ENCODE data around the gene JTB.
A peak's percentile ranks its signal among the peaks of the same experiment; 100 is the strongest.
"Not testable (repeated sequence)": the region's sequence is repeated elsewhere in the genome, so short reads cannot be mapped to it uniquely, and the experiment has no call there.

Gene JTB

DNA sequence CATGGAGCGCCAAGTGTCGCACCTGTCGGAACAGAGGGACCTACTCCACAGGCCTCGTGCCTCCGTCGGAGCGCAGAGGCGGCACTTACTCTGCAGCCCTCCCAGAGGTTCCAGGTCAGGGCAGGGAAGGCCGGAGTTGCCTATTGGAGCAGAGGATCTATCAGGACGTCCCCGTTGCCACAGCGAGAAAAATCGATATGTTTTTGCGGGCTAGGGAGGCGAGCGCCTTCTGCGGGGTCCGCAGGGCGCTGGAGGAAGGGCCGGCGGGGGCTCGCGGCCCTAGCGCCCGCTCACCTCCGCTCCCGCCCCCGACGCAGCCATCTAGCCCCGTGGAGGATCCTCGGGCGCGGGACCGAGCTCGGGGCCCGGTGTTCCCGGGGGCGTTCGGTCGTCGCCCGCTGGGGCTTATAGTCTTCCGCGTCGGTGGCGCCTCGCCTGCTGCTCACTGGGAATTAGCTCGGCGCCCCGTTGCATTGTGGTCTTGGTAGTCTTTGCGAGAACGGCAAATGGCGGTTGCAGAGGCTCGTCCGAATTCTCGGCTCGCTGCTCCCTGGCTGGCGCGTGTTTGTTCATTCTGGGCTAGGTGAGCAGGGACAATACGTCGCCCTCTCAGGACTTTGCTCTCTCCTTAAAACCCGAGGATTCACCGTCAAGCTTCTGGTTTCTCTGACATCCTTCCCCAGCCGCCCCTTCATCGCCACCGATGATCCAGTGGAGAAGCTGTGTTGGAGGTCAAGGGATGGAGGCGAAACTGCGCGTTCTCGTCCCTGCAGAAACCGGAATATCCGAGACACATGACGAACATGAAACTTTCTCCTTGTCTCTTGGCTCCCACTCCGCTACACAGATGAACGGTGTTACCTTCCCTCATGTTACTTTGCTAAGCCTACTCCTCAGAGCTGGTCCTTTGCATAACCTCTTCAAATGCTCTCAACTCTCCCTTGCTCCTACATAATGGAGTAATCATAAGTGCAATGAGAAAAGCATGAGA, at the start of gene JTB:
TSS of gene JTB (minus strand) at position 425 of the 991 bp plus-strand sequence. CDS start at position 3, 422 bp downstream.
- peak; percentile 73 for DNase-seq (ENCODE audit: low read depth, low spot score)

DNA sequence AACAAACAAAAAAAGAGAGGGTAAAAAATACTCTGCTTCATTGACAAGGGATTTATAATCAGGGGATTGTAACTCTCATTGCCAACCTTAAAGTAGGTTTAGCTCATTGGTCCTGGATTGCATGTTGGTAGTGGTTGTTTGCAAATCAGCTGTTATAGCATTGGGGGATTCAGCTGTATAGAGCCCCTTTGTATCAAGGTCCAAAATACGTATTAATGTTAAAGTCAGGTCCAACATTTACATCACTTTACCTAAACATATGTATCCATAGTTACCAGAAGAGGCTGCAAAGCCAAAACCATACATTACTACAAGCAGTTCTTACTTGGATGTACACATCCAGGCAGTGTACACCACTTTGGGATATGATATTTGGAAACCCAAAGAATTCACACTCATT, 42.5 kb upstream of the JTB start:
- DNase-seq (ENCODE audit: low read depth, low spot score) = no peak

DNA sequence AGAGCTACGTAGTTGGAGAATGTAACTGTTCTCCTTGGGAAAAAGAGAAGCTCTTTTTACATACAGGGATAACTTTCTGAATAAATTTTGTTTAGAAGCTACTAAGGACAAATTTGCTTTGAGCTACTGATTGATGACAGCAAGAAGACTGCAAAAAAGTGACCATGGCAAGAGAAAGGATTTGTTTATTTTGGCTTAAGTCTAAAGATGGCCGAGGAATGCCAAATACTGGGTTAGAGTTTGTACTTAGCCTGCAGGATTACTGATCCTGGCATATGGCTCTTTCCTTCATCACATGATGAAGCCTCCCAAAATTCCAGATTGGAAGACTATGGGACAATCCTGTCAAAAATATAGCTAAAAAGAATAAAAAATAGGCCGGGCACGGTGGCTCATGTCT, 41.8 kb upstream of the JTB start:
- no peak for DNase-seq (ENCODE audit: low read depth, low spot score)

DNA sequence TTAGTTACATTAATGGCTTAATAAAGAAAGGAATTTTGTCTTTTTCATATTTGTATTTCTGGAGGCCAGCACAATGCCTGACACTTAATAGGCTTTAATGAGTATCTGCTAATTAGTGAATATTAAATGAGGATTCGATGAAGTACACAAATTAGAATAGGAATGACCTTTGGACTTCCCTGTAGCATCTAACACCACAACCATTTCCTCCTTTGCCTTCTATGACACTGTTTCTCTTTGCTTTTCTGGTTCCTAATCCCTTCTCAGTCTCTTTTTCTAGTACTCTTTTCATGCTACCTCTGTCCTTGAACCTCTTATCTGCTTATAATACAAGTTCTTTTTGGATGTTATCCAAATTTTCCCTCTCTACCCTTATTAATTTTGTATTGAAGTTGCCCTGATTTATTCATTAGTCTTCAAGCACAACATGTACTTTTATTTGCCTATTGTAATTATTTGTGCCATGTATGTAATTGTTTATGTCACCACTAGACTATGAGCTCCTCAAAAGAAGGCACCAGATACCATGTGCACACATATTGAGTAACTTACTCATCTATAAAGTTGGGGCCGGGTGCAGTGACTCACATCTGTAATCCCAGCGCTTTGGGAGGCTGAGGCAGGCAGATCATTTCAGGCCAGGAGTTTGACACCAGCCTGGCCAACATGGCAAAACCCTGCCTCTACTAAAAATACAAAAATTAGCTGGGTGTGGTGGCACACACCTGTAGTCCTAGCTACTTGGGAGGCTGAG, 36.9 kb upstream of the JTB start:
- no peak for DNase-seq (ENCODE audit: low read depth, low spot score)

DNA sequence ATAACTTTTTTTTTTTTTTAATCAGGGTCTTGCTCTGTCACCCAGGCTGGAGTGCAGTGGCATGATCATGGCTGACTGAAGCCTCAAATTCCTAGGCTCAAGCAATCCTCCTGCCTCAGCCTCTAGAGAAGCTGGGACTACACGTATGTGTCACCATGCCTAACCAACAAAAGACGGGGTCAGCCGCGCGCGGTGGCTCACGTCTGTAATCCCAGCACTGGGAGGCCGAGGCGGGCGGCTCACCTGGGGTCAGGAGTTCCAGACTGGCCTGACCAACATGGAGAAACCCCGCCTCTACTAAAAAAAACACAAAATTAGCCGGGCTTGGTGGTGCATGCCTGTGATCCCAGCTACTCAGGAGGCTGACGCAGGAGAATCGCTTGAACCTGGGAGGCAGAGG, 35.1 kb upstream of the JTB start:
- DNase-seq (ENCODE audit: low read depth, low spot score) = not testable (repeated sequence)

DNA sequence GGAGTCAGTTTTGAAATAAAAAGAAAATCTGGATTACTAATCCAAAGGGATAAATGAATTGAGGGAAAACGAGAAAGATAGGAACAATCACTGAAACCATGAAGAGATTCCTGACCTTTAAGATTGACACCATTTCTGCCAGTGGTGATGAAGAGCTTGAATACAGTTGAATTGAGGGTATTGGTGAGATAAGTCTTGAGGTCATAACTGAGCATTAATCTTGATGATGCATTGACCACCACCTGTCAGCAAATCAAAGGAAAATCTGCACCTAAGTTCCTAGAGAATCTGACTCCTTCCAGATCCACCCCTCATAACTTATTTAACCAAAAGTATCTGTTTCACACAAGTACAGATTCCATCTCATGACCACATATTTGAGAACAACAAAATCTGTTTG, 34.7 kb upstream of the JTB start:
- no peak for DNase-seq (ENCODE audit: low read depth, low spot score)

DNA sequence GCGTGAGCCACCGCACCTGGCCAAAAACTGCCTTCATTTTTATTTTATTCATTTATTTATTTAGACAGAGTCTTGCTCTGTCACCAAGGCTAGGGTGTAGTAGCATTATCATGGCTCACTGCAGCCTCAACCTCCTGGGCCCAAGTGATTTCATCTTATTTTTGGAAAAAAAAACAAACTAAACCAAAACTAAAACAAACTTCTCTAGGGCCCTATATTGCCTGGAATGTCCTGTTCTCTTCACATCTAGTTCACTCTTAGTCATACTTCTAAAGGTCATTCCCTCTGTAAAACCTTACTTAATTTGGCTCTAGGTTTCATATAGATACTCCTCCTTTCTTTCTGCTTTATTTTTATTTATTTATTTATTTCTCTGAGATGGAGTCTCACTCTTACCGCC, 28.7 kb upstream of the JTB start:
- DNase-seq (ENCODE audit: low read depth, low spot score) = no peak

DNA sequence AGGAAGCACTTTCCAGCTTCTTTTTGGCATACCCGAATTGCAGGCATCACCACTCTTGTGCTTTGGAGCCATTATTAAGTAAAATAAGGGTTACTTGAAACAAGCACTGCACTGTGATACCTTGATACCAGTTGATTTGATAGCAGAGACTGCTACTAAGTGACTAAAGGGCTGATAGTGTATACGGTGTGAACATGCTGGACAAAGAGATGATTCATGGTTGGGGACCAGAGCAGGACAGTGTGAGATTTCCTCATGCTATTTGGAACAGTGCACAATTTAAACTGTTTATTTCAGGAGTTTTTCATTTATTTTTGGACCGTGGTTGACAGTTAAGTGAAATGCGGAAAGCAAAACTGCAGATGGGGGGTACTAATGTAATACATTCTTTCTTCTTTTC, 22.9 kb upstream of the JTB start:
- no peak for DNase-seq (ENCODE audit: low read depth, low spot score)

DNA sequence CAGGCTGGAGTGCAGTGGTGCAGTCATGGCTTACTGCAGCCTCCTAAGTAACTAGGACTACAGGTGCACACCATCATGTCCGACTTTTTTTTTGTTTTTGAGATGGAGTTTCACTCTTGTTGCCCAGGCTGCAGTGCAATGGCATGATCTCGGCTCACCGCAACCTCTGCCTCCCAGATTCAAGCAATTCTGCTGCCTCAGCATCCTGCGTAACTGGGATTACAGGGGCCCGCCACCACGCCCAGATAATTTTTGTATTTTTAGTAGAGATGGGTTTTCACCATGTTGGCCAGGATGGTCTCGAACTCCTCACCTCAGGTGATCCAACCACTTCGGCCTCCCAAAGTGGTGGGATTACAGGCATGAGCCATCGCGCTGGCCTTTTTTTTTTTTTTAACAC, 19.4 kb upstream of the JTB start:
- not testable (repeated sequence) for DNase-seq (ENCODE audit: low read depth, low spot score)

DNA sequence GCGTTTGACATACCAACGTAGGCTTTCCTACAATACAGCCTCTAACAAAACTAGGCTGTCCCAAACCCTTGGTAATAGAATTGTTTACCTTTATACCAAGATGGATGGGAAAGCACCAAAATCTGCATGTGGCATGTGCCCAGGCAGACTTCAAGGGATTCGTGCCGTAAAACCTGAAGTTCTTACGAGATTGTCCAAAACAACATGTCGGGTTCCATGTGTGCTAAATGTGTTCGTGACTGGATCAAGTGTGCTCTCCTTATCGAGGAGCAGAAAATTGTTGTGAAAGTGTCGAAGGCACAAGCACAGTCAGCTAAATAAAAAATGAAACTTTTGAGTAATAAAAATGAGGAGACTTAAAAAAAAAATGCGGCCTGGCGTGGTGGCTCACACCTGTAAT, 18.2 kb upstream of the JTB start:
- DNase-seq (ENCODE audit: low read depth, low spot score) = no peak

DNA sequence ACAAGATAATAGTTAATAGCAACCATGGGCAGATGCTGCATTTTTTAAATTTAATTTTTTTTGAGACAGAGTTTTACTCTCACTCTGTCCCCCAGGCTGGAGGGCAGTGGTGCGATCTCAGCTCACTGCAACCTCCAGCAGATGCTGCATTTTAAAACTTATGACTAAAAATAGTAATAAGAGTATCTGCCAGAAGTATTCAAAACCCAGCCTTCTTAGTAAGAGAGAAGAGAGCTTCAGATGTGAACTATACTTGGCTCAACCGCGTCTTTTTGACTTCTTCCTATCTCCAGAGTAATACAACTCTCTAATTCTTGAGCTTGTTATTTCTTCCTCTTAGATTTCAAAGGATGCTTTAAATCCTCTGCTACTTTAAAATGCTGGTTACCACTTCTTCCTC, 17.7 kb upstream of the JTB start:
- no peak for DNase-seq (ENCODE audit: low read depth, low spot score)

DNA sequence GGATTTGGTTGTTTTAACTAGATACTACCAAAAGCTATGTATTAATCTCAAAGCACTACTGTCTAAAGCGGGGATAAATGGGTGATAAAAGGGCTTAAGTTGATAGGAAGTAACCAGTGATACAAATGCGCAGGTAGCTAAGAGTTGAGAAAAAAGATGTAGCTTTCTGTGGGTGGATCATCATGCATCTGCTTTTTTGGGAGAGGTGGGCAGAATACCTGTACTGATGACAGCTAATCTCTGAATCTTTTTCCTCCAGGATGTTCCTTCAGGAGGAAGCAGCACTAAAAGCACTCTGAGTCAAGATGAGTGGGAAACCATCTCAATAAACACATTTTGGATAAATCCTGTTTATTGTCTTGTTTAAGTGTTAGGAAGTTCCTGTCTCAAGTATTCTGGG, 14.3 kb upstream of the JTB start:
- no peak for DNase-seq (ENCODE audit: low read depth, low spot score)

DNA sequence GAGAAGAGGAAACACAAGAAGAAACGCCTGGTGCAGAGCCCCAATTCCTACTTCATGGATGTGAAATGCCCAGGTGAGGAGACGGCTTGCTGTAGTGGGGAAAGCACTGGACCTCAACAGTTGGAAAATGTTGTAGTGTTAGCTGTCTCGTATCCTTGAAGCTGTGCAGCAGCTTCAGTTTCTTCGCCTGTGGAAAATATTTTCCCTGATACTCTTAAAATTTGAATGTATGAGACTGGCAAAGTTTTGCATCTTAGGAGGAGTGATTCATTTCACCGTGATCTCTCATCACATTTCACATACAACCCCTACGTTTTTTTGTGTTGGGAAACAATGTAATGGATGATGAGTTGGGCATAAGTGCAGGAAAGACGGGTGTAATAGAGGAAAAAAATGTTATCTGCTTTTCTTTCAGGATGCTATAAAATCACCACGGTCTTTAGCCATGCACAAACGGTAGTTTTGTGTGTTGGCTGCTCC, 13.7 kb upstream of the JTB start:
- DNase-seq (ENCODE audit: low read depth, low spot score) = no peak

DNA sequence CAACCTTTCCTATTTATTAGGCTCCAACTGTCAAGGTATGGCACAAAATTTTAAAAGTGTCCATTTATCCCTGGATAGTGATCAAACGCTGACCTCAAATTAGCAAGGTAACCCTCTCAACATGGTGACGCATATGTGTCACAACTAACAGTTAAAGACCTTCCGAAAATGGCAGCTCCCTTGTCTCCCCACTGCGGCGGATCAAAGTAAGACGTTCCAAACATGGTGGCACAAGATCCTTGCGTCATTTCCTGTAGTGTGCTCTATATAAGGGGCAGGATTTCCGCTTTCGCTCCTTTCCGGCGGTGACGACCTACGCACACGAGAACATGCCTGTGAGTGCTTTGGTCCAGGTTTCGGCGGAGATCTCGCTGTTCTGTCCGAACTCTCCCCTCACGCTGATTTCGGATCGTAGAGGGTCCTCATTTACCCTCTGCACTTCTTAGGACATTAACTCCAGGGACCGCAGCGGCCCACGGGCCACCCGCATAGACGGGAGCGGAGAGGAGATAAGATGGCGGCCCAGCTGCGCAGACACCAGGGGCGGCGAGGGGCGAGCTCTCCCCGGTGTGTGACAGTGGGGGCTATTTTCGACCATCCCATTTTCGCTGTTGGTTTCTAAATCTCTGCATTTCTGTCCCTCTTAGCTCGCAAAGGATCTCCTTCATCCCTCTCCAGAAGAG, 13.1 kb upstream of the JTB start, which contains the start of gene RPS27:
TSS of gene RPS27 (plus strand) at position 295 of the 683 bp plus-strand sequence. CDS start at position 330, 35 bp downstream.
- DNase-seq (ENCODE audit: low read depth, low spot score) = peak; percentile 85

DNA sequence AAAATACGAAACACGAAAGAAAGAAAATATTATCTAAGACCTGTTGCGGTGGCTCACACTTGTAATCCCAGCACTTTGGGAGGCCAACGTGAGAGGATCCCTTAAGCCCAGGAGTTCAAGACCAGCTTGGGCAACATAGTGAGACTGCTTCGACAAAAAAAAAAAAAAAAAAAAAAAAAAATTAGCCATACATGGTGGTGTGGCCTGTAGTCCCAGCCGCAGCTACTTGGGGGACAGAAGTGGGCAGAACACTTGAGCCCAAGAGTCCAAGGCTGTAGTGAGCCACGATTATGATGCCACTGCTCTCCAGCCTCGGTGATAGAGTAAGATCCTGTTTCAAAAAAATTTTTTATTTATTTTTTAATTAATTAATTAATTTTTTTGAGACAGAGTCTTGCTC, 10.1 kb upstream of the JTB start:
- no peak for DNase-seq (ENCODE audit: low read depth, low spot score)

DNA sequence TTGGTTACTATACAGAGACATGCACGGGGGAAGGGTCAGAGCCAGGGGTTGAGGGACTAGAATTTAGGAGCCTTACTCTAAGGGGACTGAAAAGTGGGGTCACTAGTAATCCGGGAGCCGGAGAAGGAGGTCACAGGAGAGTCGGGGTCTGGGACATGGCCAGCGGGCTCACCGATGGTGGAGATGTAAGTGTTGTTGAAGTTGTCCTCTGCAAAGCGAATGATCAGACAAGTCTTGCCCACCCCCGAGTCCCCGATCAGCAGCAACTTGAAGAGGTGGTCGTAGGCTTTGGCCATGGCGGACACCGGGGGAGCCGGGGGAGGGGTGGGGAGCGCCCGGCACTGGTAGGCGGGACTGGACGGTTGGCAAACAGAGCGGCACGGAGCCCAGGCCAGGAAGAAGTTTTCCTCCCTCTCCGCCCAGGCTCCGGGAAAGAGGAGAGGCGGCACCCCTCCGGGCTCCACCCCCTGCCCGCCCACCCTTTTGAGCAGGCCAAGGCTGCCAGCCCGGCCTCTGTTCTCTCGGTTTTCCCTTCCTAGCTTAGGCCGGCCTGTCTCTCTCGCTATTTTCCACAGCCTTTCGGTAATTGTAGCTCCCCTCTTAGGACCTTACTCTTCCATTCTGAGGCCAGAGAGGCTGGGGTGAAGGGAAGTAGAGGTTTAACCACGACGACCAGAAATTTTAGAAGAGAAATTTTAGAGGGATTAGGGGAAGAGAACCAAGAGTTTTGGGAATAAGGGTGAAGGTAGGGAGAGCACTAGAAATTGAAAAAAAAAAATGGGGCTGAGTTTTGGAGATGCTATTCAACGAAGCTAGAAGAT, 8.7 kb upstream of the JTB start, which contains the start of gene RAB13:
TSS of gene RAB13 (minus strand) at position 399 of the 821 bp plus-strand sequence. CDS start at position 296, 103 bp downstream.
- no peak for DNase-seq (ENCODE audit: low read depth, low spot score)

DNA sequence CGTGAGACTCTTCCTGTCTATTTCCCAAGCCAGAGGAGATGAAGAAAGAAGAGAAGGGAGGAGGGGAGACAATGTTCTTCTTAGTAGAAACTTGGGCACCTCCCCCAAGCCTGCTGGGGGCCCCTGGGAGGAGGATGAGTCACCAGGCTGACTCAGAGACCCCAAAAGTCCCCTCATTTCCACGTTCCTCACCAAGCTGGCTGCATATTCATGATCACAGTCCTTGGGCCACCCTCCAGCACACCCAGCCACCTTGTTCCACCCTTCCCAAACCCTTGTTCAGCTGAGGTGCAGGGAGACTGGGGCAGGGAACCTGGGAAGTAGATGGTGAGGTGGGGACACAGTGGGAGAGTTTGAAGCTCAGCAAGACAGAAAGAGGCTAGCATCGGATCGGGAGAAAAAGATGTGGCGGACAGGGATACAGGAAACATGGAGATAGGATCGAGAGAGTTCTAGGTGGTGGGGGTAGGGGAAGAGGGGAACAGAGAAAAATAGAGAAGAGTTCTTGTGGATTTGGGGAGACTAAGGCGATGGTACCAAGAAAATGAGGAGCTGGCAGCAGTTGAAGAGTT, 8.0 kb upstream of the JTB start:
- no peak for DNase-seq (ENCODE audit: low read depth, low spot score)

DNA sequence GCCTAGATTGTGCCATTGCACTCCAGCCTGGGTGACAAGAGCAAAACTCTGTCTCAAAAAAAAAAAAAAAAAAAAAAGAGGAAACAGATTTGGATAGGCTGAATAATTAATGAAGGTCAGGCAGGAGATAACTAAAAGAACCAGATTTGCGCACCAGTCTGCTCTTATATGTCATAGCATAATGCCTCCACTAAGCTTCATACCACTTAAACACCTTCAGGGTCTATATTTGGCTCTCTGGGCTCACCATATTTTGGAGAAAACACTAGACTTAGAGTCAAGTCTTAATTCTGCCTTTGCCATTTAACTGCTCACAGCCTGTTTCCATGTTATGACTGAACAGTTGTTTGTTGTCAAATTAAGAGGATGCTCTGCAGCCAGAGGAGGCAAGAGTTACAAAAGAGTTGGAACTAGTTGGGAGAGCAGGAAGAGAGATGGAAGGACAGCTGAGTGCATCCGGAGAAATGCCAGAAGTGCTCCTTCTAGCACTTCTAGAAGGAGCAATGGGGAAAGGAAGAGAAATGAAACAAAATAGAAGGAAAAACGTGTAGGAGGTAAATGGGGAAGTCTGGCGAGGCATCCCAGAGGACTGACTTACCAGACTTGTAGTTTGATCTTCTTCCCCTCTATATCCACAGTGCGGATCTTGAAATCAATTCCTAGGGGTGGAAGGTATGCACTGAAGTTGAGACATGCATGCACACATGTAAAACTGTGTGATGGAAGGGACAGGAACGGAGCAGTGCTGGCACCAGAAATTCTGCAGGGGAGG, 6.8 kb upstream of the JTB start:
- no peak for DNase-seq (ENCODE audit: low read depth, low spot score)

DNA sequence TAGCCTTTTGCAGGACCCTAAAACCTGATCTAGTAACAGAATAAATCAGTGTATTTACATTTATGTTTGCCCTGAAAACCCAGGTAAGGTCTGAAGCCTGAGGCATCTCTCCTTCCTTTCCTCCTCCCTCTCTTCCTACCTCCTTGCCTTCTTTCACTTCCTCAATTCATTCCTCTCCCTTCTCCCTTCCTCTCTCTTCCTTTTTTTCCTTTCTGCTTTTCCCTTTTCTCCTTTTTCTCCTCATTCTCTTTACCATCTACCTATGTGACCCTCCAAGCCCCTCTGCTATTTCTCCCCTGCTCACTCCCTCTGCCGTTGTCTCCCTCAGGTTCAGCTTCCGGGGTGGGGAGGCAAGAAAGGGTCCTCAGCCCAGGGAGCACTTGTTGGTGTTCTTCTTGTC, 4.3 kb upstream of the JTB start:
- DNase-seq (ENCODE audit: low read depth, low spot score) = not testable (repeated sequence)

DNA sequence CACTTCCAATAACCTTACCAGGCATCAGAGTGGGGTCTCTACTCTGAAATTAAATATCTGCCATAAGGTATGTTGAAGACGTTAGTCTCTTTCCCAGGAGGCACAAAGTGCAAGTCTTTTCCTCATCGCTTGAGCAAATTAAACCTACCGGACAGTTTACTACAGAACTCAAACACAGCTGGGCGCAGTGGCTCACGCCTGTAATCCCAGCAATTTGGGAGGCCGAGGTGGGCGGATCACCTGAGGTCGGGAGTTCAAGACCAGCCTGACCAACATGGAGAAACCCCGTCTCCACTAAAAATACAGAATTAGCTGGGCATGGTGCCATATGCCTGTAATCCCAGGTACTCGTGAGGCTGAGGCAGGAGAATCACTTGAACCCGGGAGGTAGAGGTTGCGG, 1.6 kb upstream of the JTB start:
- DNase-seq (ENCODE audit: low read depth, low spot score) = not testable (repeated sequence)
